Mesodermal cell (in vitro differentiated cells): ENCODE results near the gene ZNF177. TPM values are rescaled to one million over a fixed set of nuclear protein-coding genes. Genes with fewer than 3 reads are reported as not detected.
"Not testable (repeated sequence)": the region's sequence is repeated elsewhere in the genome, so short reads cannot be mapped to it uniquely, and the experiment has no call there.

Experiments used
- H3K27ac ChIP-seq: 2 replicates; pipeline ENCODE4 v1.7.0; 2013; ENCODE audit warnings: mild to moderate bottlenecking, low read depth, low read length, moderate library complexity; ENCODE audit not compliant: severe bottlenecking
- H3K36me3 ChIP-seq: 2 replicates; pipeline ENCODE4 v1.7.1; 2013; ENCODE audit warnings: mild to moderate bottlenecking, low read length, moderate library complexity; ENCODE audit not compliant: control insufficient read depth, insufficient read depth
- H3K4me1 ChIP-seq: one replicate; pipeline ENCODE4 v1.7.1; 2013; ENCODE audit warnings: mild to moderate bottlenecking, low read length; ENCODE audit not compliant: insufficient read depth, control insufficient read depth, poor library complexity, severe bottlenecking
- H3K4me3 ChIP-seq: 2 replicates; pipeline ENCODE4 v1.7.0; 2013; ENCODE audit warnings: low read length, control low read depth, mild to moderate bottlenecking; ENCODE audit not compliant: insufficient read depth, poor library complexity, severe bottlenecking; ENCODE audit errors: extremely low read depth
- H3K9me3 ChIP-seq: 2 replicates; pipeline ENCODE4 v1.7.1; 2013; ENCODE audit warnings: mild to moderate bottlenecking, low read length, moderate library complexity; ENCODE audit not compliant: control insufficient read depth
- WGBS, 2 experiments: methylation state at CpG; one replicate each; pipeline ENCODE4 v1.1.5; 2013; ENCODE audit warnings: missing lambda C conversion rate in 2 of 2; ENCODE audit not compliant: insufficient coverage in 2 of 2; 5-methylcytosine and 5-hydroxymethylcytosine counted together
- polyA plus RNA-seq, 2 experiments: library from polyadenylated mRNA; stranded (reverse); fragments of 50-300 nt; gene quantifications; one replicate each; pipeline ENCODE4 v1.2.3, GENCODE V29; 2013

ZNF177 gene
- polyA plus RNA-seq (2013, experiment 1 of 2): 5.7 TPM
- polyA plus RNA-seq (2013, experiment 2 of 2): 4.6 TPM

DNA sequence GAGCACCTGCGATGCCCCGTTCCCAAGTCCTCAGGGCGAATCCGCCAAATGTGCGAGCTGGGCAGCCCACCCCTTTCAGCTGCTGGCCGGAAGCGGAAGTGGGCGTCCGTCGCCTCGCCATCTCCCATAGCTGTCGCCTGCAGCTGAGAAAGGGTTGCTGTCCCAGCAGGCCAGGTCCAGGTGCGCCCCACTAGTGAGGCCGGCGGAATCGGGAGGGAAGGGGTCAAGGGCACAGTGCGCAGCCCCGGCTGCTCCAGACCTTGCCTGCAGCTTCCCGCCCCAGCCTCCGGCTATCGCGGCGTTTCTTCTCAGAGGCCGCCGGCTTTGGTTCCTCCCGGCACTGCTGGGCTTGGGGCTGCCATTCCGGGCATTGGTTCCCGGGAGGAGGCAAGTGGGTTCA lies at the start of gene ZNF177:
Gene ZNF177 (plus strand): TSS at position 109 of the 400 bp plus-strand sequence. CDS start 15,299 bp downstream, outside the sequence.
- Histone ChIP-seq H3K4me3 (no peak within 1 kb of the TSS), H3K36me3 (peaks cover 7% of the 10 kb centered on the region), H3K4me1 (no peaks in the 10 kb centered on the region), H3K9me3 (peaks cover 44% of the 10 kb centered on the region), H3K27ac (no peak within 1 kb of the TSS)
- WGBS, 2 experiments: 97 to 98% methylated on average over 27 to 28 of the region's 28 CpGs

DNA sequence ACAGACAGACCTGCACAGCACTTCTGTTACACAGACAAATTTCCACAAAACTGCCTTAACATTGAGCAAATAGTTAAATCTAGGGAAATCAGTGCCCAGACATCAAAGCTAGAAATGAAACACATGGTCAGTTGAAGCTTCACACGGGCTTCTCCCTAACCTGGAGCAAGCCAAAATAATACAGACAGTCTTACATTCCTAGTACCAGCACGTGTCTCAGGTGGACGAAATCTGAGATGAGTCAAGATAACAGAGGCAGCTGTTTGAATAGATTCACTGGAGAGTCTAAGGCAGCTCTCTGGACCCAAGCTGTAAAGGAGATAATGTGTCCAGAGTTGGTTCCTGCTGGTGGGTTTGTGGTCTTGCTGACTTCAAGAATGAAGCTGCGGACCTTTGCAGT lies 49.1 kb upstream of the ZNF177 start:
- WGBS, 2 experiments: 63 to 79% methylated on average over 4 of the region's 4 CpGs
- H3K27ac ChIP-seq: no peak overlapping the region
- no peaks in the 10 kb centered on the region for H3K4me1 ChIP-seq
- no peak overlapping the region for H3K4me3 ChIP-seq
- H3K36me3 ChIP-seq: no peaks in the 10 kb centered on the region
- peaks cover 12% of the 10 kb centered on the region for H3K9me3 ChIP-seq

DNA sequence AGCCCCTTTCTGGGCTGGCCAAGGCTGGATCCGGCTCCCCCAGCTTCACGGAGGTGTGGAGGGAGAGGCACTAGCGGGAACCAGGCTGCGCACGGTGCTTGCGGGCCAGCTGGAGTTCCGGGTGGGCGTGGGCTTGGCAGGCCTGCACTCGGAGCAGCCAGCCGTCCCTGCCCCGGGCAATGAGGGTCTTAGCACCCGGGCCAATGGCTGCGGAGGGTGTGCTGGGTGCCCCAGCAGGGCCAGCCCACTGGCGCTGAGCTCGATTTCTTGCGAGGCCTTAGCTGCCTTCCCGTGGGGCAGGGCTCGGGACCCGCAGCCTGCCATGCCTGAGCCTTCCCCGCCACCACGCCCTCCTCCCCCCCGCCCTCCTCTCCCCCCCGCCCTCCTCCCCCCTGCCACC lies 41.5 kb upstream of the ZNF177 start:
- Histone ChIP-seq H3K4me3 (no peak overlapping the region), H3K36me3 (peaks cover 17% of the 10 kb centered on the region), H3K9me3 (peaks cover 29% of the 10 kb centered on the region), H3K27ac (no peak overlapping the region), H3K4me1 (no peaks in the 10 kb centered on the region)
- WGBS, 2 experiments: 91 to 93% methylated on average over 13 to 15 of the region's 23 CpGs

DNA sequence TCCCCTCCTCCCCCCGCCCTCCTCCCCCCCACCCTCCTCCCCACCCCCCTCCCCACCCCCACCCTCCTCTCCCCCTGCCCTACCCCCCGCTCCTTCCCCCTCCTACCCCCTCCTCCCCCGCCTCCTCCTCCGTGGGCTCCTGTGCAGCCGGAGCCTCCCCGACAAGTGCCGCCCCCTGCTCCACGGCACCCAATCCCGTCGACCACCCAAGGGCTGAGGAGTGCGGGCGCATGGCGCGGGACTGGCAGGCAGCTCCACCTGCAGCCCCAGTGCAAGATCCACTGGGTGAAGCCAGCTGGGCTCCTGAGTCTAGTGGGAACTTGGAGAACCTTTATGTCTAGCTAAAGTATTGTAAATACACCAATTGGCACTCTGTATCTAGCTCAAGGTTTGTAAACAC lies 41.1 kb upstream of the ZNF177 start:
- H3K4me1 ChIP-seq, H3K4me3 ChIP-seq, H3K27ac ChIP-seq: not testable (repeated sequence)
- 98% methylated on average over 7 of the region's 14 CpGs for WGBS, 2 experiments
- Histone ChIP-seq H3K9me3 (peaks cover 29% of the 10 kb centered on the region), H3K36me3 (peaks cover 18% of the 10 kb centered on the region)

DNA sequence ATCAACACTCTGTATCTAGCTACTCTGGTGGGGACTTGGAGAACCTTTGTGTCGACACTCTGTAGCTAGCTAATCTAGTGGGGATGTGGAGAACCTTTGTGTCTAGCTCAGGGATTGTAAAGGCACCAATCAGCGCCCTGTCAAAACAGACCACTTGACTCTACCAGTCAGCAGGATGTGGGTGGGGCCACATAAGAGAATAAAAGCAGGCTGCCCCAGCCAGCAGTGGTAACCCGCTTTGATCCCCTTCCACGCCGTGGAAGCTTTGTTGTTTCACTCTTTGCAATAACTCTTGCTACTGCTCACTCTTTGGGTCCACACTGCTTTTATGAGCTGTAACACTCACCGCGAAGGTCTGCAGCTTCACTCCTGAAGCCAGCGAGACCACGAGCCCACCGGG lies 40.6 kb upstream of the ZNF177 start:
- not testable (repeated sequence) for H3K27ac ChIP-seq, H3K4me3 ChIP-seq, H3K4me1 ChIP-seq
- WGBS, 2 experiments: 92% methylated on average over 4 to 9 of the region's 10 CpGs
- H3K36me3 ChIP-seq: peaks cover 18% of the 10 kb centered on the region
- peaks cover 29% of the 10 kb centered on the region for H3K9me3 ChIP-seq

DNA sequence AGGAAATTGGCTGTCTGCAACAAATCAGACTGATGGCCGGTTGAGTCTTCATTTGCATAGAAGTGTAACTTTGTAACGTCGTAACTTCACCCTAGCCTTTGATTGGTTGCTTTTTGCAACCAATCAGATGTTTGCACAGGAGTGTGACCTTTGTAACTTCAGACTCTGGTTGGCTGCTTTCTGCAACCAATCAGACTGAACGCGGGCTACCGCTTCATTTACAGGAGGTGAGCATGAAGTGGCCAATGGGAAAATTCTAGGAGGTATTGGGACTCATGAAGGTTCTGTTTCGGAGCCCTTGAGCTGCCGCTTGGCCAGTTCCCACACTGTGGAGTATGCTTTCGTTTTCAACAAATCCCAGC lies 39.3 kb upstream of the ZNF177 start:
- WGBS, 2 experiments: 64 to 80% methylated on average over 8 to 9 of the region's 9 CpGs

DNA sequence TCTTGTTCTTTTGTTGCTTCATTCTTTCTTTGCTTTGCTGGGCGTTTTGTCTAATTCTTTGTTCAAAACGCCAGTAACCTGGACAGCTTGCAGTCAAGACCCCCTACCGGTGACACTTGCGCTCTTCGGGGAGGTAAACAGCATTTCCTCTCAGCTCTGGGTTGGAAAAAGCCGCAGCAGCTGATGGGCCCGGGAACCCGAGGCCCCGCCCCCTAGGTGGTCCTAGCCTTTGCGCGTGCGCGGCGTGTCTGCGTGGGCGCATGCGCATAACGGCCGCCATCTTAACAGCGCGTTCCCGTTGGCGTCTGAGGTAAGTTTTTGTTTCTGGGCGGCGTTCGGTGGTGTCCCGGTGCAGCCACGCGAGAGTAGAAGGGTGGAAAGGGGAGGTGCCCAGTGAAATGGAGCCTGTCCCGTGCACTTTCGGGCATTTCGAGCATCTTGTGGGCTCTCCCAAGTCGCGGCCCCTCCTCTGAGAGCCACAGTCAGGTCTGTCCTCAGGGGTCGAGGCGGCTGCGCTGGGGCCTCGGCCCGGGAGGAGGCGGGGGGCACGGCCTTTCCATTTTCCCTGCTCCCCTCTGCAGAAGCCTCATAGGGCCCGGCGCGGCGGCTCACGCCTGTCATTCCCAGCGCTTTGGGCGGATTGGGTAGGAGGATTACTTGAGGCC lies 38.8 kb upstream of the ZNF177 start, which contains the start of gene ZNF559:
Gene ZNF559 (plus strand): TSS at position 261 of the 665 bp plus-strand sequence. CDS start 14,371 bp downstream, outside the sequence.
- H3K27ac ChIP-seq: peak within 1 kb of the TSS; percentile 80
- peak within 1 kb of the TSS; percentile 76 for H3K4me3 ChIP-seq
- H3K36me3 ChIP-seq: peaks cover 29% of the 10 kb centered on the region
- WGBS, 2 experiments: 1 to 6% methylated on average over 27 to 43 of the region's 48 CpGs
- H3K9me3 ChIP-seq: peaks cover 29% of the 10 kb centered on the region
- H3K4me1 ChIP-seq: no peaks in the 10 kb centered on the region

More for the DNA sequence above, 39.3 kb upstream of the ZNF177 start:
- Histone ChIP-seq H3K36me3 (peaks cover 26% of the 10 kb centered on the region), H3K27ac (peak overlapping the region; percentile 80), H3K4me3 (peak overlapping the region; percentile 76), H3K4me1 (no peaks in the 10 kb centered on the region), H3K9me3 (peaks cover 29% of the 10 kb centered on the region)

DNA sequence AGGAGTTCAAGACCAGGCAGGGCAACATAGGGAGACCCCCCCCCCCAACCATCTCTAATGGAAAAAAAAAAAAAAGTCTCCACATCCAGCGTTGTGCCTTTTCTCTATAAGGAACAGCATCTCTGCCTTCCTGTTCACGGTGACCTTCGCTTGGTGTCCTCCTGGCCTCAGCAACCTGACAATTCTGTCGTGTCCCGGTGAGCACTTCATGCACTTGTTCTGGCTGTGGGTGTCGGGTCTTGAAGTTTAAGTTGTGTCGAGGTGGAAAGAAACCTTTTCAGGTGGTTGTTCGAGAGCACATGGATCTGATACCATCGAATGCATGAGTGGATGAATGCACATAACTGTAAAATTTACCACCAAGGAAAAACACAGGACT lies 38.2 kb upstream of the ZNF177 start:
- WGBS, 2 experiments: 78 to 81% methylated on average over 4 to 6 of the region's 9 CpGs
- Histone ChIP-seq H3K36me3 (peaks cover 31% of the 10 kb centered on the region), H3K9me3 (peaks cover 30% of the 10 kb centered on the region), H3K4me1 (no peaks in the 10 kb centered on the region), H3K27ac (peak overlapping the region; percentile 80), H3K4me3 (peak overlapping the region; percentile 76)

DNA sequence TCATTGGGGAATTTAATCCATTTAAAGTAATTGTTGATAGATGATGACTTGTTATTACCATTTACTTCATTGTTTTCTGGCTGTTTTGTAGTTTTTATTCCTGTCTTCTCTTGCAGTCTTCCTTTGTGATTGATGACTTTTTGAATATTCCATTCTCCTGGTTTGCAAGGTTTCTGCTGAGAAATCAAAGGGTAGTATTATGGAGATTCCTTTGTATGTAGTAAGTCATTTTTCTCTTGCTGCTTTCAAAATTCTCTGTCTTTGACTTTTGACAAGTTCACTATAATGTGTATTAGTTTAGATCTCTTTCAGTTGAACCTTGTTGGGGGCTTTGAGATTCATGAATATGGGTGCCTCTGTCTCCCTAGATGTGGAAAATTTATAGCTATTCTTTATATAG lies 32.8 kb upstream of the ZNF177 start:
- no peak overlapping the region for H3K27ac ChIP-seq
- H3K4me1 ChIP-seq: no peaks in the 10 kb centered on the region
- H3K9me3 ChIP-seq: peaks cover 41% of the 10 kb centered on the region
- no peak overlapping the region for H3K4me3 ChIP-seq
- H3K36me3 ChIP-seq: peaks cover 59% of the 10 kb centered on the region

DNA sequence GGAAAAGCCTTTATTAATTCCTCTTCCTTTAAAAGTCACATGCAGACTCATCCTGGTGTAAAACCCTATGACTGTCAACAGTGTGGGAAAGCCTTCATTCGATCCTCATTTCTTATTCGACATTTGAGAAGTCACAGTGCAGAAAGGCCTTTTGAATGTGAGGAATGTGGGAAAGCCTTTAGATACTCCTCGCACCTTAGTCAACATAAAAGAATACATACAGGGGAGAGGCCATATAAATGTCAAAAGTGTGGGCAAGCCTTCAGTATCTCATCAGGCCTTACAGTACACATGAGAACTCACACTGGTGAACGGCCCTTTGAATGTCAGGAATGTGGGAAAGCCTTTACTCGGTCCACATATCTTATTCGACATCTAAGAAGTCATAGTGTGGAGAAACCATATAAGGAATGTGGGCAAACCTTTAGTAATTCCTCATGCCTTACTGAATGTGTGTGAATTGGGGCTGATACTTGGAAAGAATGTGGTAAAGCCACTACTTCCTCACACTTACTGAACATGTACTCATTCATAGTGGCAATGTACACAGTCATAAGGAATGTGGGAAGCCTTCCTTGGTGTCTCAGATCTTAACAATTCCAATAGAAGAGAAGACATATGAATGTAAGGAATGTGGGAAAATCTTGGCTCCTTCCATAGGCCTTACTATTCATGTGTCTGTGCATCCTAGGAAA lies 20.1 kb upstream of the ZNF177 start:
- Histone ChIP-seq H3K9me3 (peaks cover 80% of the 10 kb centered on the region), H3K4me3 (no peak overlapping the region), H3K4me1 (no peaks in the 10 kb centered on the region), H3K36me3 (peaks cover 63% of the 10 kb centered on the region), H3K27ac (no peak overlapping the region)
- 97% methylated on average over 5 of the region's 6 CpGs; no CpG with 5 or more reads in 1 of the 2 experiments for WGBS, 2 experiments

DNA sequence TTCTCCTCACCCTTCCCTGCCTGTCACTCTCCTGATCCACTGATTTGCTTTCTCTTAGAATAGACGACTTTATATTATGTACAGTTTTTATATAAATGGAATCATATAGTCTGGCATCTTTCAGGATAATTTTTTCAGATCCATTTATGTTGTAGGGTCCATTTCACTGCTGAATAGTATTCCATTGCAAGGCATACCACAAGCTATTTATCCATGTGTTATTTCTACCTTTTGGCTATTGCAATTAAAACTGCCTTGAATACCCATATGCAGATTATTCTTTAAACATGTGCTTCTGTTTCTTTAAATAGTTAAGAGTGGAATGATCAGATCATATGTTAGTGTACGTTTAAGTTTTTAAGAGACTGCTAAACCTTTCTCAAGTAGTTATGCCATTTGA lies 17.8 kb upstream of the ZNF177 start:
- Histone ChIP-seq H3K27ac (no peak overlapping the region), H3K36me3 (peaks cover 48% of the 10 kb centered on the region), H3K4me1 (no peaks in the 10 kb centered on the region), H3K4me3 (no peak overlapping the region), H3K9me3 (peaks cover 79% of the 10 kb centered on the region)
- WGBS, 2 experiments: 100% methylated on average over 1 of the region's 2 CpGs; no CpG with 5 or more reads in 1 of the 2 experiments
